NOMO-1 treated with DMSO at 0.1 percent for 48 hours (cell line): ENCODE data around the gene AASS.

Experiments
- DNase-seq: peaks from one replicate; lab custom pipeline; 2025; ENCODE audit not compliant: unreplicated experiment; lab: John Stamatoyannopoulos, UW

AASS gene

GRCh38 chr7:122046402-122046801 is 97.6 kb downstream of the AASS start:
- no peak for DNase-seq

GRCh38 chr7:122040147-122040546 is 103.9 kb downstream of the AASS start:
- DNase-seq, result no peak

- DNase-seq, result no peak
These were observed 105.1 kb downstream of the AASS start for GRCh38 chr7:122038904-122039303.

- DNase-seq, result no peak
These were observed 105.9 kb downstream of the AASS start for GRCh38 chr7:122038134-122038533.

- no peak for DNase-seq
These were observed 108.2 kb downstream of the AASS start for GRCh38 chr7:122035876-122036275.

- DNase-seq, result no peak
These were observed 110.4 kb downstream of the AASS start for GRCh38 chr7:122033641-122034040.

GRCh38 chr7:122027058-122027457 is 117.0 kb downstream of the AASS start:
- no peak for DNase-seq
